ENCODE data around the gene KCNJ2. TPM values are rescaled to one million over a fixed set of nuclear protein-coding genes. Genes with fewer than 3 reads are reported as not detected.

The KCNJ2 gene
- total and polyA plus RNA-seq, 10 of the 15 experiments (the other 5 are each of a cell fraction or from before 2014, with no cell fraction given): 1.6 to 10.1 (median 3.2) TPM

Other genes with a start within 250 kb of the KCNJ2 start
- not detected in 2 replicates for gene KCNJ16, start 94.3 kb upstream of the KCNJ2 start, total RNA-seq (2014; rRNA removed)
- gene KCNJ16, start 94.3 kb upstream of the KCNJ2 start, total RNA-seq (2014; rRNA removed; fragmentation: Illumina TruSeq; extraction: Trizol): not detected in 2 replicates
- not detected in 2 replicates for gene KCNJ16, start 94.3 kb upstream of the KCNJ2 start, total RNA-seq (2021)
- not detected in 2 replicates for gene KCNJ16, start 94.3 kb upstream of the KCNJ2 start, polyA plus RNA-seq (2011; rRNA removed)
- gene KCNJ16, start 94.3 kb upstream of the KCNJ2 start, polyA plus RNA-seq (2014; fragmentation: Illumina TruSeq; extraction: Trizol): not detected in 2 replicates
- under 1 TPM; 0.20 to 0.24 TPM for gene KCNJ16, start 94.3 kb upstream of the KCNJ2 start, polyA plus RNA-seq (2014; fragmentation: Nextera tagmentation; extraction: Ambion mirVana)
- not detected in 2 replicates for gene KCNJ16, start 94.3 kb upstream of the KCNJ2 start, polyA plus RNA-seq (2014; rRNA removed)
- gene KCNJ16, start 94.3 kb upstream of the KCNJ2 start, polyA plus RNA-seq (2016; fragmentation: Nextera tagmentation; extraction: Ambion mirVana): under 1 TPM in 1 of 2 experiments, not detected in 1; 0.08 TPM